GM18951 (cell line): ENCODE measurements around the gene CILP.
A peak's percentile ranks its signal among the peaks of the same experiment; 100 is the strongest.
"Not testable (repeated sequence)": the region's sequence is repeated elsewhere in the genome, so short reads cannot be mapped to it uniquely, and the experiment has no call there.

Source experiments
- POLR2A ChIP-seq: IDR thresholded peaks from 4 replicates; pipeline ENCODE4 v1.6.1; 2011; ENCODE audit warnings: mild to moderate bottlenecking; ENCODE audit not compliant: insufficient read length, insufficient read depth; ENCODE audit errors: extremely low read depth
- in situ Hi-C: fragments of 300-500 bp; cut with MboI; formaldehyde crosslinking; loops from one replicate; pipeline ENCODE4 v1.12.0; 2022; ENCODE audit warnings: low sequenced_read_pairs, mixed read lengths, inconsistent platforms; ENCODE audit not compliant: unreplicated experiment

Gene CILP

DNA sequence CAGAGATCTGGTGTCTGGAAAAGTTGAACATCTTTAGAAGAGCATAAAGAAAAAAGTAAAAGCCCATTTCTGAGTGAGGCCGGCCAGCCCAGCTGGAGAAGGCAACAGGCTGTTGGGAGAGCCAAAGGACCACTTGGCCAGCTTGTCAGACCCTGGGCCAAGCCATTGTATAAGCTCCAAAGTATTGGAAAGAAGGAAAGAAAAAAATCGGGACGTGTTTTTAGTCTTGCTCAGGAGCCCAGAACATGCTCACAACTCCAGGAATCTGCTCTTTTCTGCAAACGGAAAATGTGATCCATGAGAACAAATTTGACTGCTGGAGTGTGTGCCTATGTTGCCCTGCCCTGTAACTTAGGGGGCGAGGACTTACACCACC is 15.7 kb downstream of the CILP start:
- in situ Hi-C loops: loop anchor here (10.0 kb wide), 1 partner anchor 89 kb away; the partner anchor contains the start of gene PARP16
- TF ChIP-seq POLR2A: no peak

- in situ Hi-C loops: loop anchor here (10.0 kb wide), 1 partner anchor 90 kb away; the partner anchor contains the start of gene PARP16
- TF ChIP-seq POLR2A: no peak
Measured at GRCh38 chr15:65194826-65195547, 16.3 kb downstream of the CILP start.

GRCh38 chr15:65192016-65192415 is 19.3 kb downstream of the CILP start:
- in situ Hi-C loops: loop anchor here (10.0 kb wide), 1 partner anchor 93 kb away; the partner anchor contains the start of gene PARP16
- no peak for TF ChIP-seq POLR2A

DNA sequence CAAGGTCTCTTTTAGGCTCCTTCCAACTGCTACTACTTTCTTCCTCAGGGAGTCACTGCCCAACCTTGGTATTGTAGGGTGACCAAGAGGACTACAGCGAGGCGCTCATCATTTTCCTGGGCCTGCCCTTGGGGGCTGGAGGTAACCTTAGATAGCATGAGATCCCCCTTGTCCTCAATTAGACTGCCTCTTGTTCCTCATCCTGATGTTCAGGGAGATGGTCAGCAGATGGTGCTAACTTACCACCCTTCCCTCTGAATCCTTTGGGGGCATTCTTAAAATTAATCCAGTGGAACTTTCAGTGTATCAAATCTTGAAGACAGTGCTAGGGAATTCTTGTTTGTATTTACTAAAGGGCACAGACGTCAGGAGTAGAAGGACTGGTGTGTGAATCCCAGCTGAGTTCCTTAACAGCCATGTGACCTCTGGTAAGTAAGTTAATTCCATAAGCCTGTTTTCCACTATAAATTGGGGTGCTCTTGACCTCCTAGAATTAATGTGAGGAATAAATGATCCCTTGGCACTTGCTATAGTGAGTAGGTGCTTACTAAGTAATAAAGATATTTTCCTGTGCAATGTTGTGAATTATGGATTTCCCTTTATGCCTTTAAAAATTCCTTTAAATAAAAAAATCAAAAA is 22.1 kb downstream of the CILP start:
- in situ Hi-C loops: no loop called here
- TF ChIP-seq POLR2A: no peak

GRCh38 chr15:65188472-65188871 is 22.8 kb downstream of the CILP start:
- in situ Hi-C loops: not testable (repeated sequence)

DNA sequence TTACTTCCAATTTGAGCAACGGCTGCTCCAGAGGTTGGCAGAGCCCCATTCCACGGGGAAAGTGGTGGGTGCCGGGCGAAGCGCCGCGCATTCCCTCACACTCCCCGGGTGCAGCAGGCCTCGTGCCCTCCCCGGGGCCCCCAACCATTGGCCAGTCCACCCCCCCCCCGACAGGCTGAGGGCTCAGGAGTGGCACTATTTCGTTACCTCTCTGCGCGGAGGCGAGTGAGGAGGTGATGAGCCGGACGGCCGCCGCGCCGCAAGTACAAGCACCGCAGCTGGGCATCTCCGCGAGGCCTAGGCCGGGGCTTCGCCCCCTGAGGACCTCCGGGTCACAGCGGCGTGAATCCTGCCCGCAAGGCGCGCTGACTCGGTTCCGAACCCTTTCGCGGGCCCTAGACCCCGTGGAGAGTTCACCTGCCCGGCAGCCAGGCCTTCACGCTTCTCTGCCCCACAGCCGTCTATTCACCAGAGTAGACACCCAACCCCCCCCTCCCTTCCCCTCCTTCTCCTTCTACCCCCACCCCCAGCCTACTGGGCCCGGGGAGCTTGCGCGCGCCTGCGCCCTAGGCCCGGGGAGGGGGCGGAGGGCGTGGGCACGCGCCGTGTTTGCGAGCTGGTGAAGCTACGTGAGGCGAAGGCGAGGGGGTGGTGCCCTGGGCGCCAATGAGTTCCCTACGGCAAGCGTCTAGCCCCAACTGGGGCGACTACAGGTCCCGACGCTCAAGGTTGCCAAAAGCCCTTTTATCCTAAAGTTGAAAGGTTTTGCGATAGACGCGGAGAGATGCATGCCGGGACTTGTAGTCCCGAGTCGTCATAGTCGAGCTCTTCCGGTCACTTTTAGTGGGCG is 26.2 kb downstream of the CILP start, which contains the start of gene CLPX:
Gene CLPX, minus strand, starts transcription at position 475 of the 850 bp plus-strand sequence. Its CDS starts 189 bp downstream, at position 286.
- TF ChIP-seq POLR2A: peak; percentile 68
- in situ Hi-C loops: no loop called here

DNA sequence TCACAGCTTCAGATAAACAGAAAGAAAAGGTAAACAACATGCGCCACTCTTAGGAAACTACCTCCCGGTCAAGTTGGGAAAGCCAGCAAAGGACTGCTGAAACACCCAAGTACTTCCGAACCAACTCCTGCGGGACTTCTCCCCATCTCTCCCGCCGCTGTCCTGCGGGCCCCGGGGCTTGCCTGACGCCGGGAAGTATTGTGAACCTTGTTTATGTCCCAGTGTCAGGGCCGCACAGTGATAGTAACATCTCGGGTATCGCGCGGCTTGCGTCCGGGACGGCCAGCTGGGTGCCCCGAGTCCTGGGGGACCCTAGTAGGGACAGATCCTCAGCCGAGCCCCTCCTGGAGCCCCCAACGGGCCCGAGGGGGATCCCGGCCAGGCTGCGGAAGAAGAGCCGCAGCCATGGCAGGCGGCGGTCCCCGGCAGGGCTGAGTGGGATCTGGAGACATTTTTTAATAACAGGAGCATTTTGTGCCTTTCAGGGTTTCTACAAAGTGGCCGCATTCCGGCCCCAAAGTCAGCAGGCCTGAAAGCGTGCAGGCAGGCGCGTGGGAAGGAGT is 26.9 kb downstream of the CILP start:
- peak; percentile 37 for TF ChIP-seq POLR2A
- in situ Hi-C loops: no loop called here

- in situ Hi-C loops: no loop called here
- TF ChIP-seq POLR2A: no peak
Measured at GRCh38 chr15:65183865-65184159, 27.5 kb downstream of the CILP start.

GRCh38 chr15:65182538-65182937 is 28.7 kb downstream of the CILP start:
- in situ Hi-C loops: no loop called here
- TF ChIP-seq POLR2A: no peak

DNA sequence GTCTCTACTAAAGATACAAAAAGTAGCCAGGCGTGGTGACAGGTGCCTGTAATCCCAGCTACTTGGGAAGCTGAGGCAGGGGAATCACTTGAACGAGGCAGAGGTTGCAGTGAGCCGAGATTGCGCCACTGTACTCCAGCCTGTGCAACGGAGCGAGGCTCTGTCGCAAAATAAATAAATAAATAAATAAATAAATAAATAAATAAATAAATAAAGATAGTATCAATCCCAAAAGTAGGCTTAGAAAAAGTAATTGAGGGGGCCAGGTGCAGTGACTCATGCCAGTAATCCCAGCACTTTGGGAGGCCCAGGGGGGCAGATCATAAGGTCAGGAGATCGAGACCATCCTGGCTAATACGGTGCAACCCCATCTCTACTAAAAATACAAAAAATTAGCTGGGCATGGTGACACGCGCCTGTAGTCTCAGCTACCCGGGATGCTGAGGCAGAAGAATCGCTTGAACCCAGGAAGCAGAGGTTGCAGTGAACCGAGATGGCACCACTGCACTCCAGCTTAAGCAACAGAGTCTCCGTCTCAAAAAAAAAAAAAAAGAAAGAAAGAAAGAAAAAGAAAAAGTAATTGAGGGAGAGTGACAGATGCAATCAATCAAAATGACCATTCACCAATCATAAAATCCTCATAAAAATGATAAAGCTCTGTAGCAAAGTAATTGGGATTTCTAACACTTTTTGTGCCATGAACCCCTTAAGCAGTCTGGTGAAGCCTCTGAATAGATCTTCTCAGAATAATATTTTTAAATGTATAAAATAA is 29.5 kb downstream of the CILP start:
- in situ Hi-C loops: not testable (repeated sequence)

DNA sequence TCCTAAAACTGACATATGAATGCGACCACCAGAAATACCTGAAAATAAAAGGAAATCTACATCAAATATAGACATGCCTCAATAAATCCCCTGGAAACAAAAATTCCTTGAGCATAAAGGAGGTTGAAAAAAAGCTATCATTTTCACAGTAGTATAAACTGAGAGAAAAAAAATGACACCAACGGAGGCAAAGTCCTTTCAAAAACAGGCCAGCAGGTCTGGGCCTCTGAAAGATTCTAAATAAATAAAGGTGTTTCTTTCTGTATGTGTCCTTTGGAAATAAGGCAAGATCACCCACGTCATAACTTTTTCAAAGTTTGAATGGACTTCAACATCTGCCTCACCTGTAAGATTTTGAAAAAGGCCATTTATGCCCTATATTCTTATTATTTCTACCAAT is 31.1 kb downstream of the CILP start:
- in situ Hi-C loops: no loop called here
- TF ChIP-seq POLR2A: no peak

GRCh38 chr15:65177901-65178300 is 33.4 kb downstream of the CILP start:
- no peak for TF ChIP-seq POLR2A
- in situ Hi-C loops: no loop called here

- in situ Hi-C loops: no loop called here
- no peak for TF ChIP-seq POLR2A
Measured at GRCh38 chr15:65176056-65176455, 35.2 kb downstream of the CILP start.
